Lung (tissue), 12 donors: ENCODE measurements around the gene CDK7. TPM values are rescaled to one million over a fixed set of nuclear protein-coding genes. Genes with fewer than 3 reads are reported as not detected.

Experiments used
- ATAC-seq: fragments of 200-7000 bp; cut with Tn5 transposase; one replicate; pipeline ENCODE4 v1.9.1; 2020; ENCODE audit warnings: moderate number of reproducible peaks; ENCODE audit not compliant: insufficient read depth, low FRiP score
- DNase-seq, 3 donors: peaks; one replicate each; pipeline ENCODE4 v3.0.0-alpha.2; 2013 to 2017
- H3K27ac ChIP-seq, 2 donors: one replicate each; pipeline ENCODE4 v1.5.1; 2013; ENCODE audit warnings: mild to moderate bottlenecking in 2 of 2, moderate library complexity in 2 of 2, control low read depth in 1 of 2, inconsistent platforms in 1 of 2, low read depth in 1 of 2, low read length in 1 of 2
- H3K27me3 ChIP-seq, 3 donors: one replicate each; pipeline ENCODE4 v1.5.1; 2013; ENCODE audit warnings: low read length in 2 of 3; ENCODE audit not compliant: control insufficient read depth in 3 of 3, insufficient read depth in 3 of 3
- H3K36me3 ChIP-seq, 4 donors: one replicate each; pipeline ENCODE4 v1.5.1; 2013; ENCODE audit warnings: low read length in 4 of 4, mild to moderate bottlenecking in 1 of 4, moderate library complexity in 1 of 4; ENCODE audit not compliant: control insufficient read depth in 4 of 4, insufficient read depth in 4 of 4
- H3K4me1 ChIP-seq, 5 donors: one replicate each; pipeline ENCODE4 v1.5.1; 2013; ENCODE audit warnings: low read length in 5 of 5, mild to moderate bottlenecking in 2 of 5, moderate library complexity in 1 of 5; ENCODE audit not compliant: control insufficient read depth in 5 of 5, insufficient read depth in 5 of 5
- H3K4me3 ChIP-seq: one replicate; pipeline ENCODE4 v1.5.1; 2013; ENCODE audit warnings: mild to moderate bottlenecking, control low read depth, moderate library complexity
- H3K9ac ChIP-seq, 2 donors: one replicate each; pipeline ENCODE4 v1.5.1; 2013; ENCODE audit warnings: low read length in 2 of 2, control low read depth in 1 of 2; ENCODE audit not compliant: insufficient read depth in 1 of 2
- H3K9me3 ChIP-seq, 4 donors: one replicate each; pipeline ENCODE4 v1.5.1; 2013; ENCODE audit warnings: low read length in 3 of 4, mild to moderate bottlenecking in 1 of 4, moderate library complexity in 1 of 4; ENCODE audit not compliant: control insufficient read depth in 4 of 4, insufficient read depth in 3 of 4
- CTCF ChIP-seq: IDR thresholded peaks from 2 replicates; pipeline ENCODE4 v1.5.1; 2012; ENCODE audit warnings: mild to moderate bottlenecking; ENCODE audit errors: control extremely low read depth, extremely low read depth
- WGBS, 2 donors: extraction: QIAGEN DNeasy Blood & Tissue Kit; methylation state at CpG; one replicate each; pipeline ENCODE4 v1.1.7; 2013; 5-methylcytosine and 5-hydroxymethylcytosine counted together
- polyA plus RNA-seq, 2 donors: library from polyadenylated mRNA; stranded (reverse); fragments of 200-250 nt; gene quantifications; one replicate each; pipeline ENCODE4 v1.2.1, GENCODE V29; 2013
- total RNA-seq, 2 donors: library from RNA; depleted of rRNA in 1 of 2; stranded (reverse); fragments of >200 nt in 1 of 2; gene quantifications; one replicate each; pipeline ENCODE4 v1.2.1, GENCODE V29; 2014 to 2021
- donor health status: control.
- donor health status: control.
- donor health status: Bipolar disorder and iron deficiency.
- donor health status: healthy.
- donor health status: DM: yes; HTN: yes; CAD: no.

CDK7 gene
- total and polyA plus RNA-seq, 4 donors = 21.9 to 53.2 (median 30.0) TPM

- Histone ChIP-seq H3K27ac (no peak overlapping the region), H3K9ac (no peak overlapping the region), H3K27me3 (no peaks in the 10 kb centered on the region), H3K9me3 (no peaks in the 10 kb centered on the region), H3K36me3 (peaks cover 0 to 8% (median 0%) of the 10 kb centered on the region in 4 donors), H3K4me1 (peaks cover 0 to 16% (median 3%) of the 10 kb centered on the region in 5 donors), H3K4me3 (no peak overlapping the region)
- DNase-seq (peak in 1 of 3 donors; percentile 13), ATAC-seq (no peak)
- 78 to 81% methylated on average over 6 of the region's 6 CpGs for WGBS, 2 donors
- no peak for TF ChIP-seq CTCF
These were observed 64.9 kb downstream of the CDK7 start for GRCh38 chr5:69299625-69300024.

- no peaks in the 10 kb centered on the region for H3K27me3 ChIP-seq
These were observed 66.0 kb downstream of the CDK7 start for GRCh38 chr5:69300537-69301203.

DNA sequence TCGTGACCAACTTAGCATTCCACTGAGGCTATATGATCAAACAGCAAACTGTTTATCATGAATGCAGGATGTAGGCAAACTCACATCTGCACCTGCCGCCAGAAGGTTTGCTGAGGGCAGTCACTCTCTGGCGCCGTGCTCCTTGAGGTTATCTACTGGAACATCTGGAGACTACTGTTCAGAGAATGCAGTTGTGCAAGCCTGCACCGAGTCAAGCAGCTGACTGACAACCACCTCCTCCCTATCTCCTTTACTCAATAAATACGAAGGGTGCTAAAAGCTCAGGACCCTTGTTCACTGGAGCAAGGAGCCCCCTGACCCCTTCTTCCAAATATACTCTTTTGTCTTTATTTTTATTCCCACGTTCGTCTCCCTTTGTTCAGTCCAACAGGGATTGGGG is 70.8 kb downstream of the CDK7 start:
- Histone ChIP-seq H3K27me3 (no peaks in the 10 kb centered on the region), H3K36me3 (peaks cover 0 to 3% (median 1%) of the 10 kb centered on the region in 4 donors)

More at GRCh38 chr5:69300537-69301203, 66.0 kb downstream of the CDK7 start:
- no peak overlapping the region for H3K27ac ChIP-seq
- H3K4me1 ChIP-seq = peaks cover 0 to 16% (median 3%) of the 10 kb centered on the region in 5 donors
- WGBS, 2 donors = 74 to 83% methylated on average over 5 of the region's 5 CpGs
- ATAC-seq (no peak), DNase-seq (peak; percentile 80 to 92 (median 82))
- no peak for TF ChIP-seq CTCF
- peaks cover 0 to 6% (median 0%) of the 10 kb centered on the region in 4 donors for H3K36me3 ChIP-seq
- H3K9ac ChIP-seq = no peak overlapping the region
- H3K4me3 ChIP-seq = no peak overlapping the region
- H3K9me3 ChIP-seq = peaks cover 0 to 1% (median 0%) of the 10 kb centered on the region in 4 donors

More for the DNA sequence above, 70.8 kb downstream of the CDK7 start:
- WGBS, 2 donors = 89 to 93% methylated on average over 8 of the region's 8 CpGs
- peaks cover 0 to 1% (median 0%) of the 10 kb centered on the region in 4 donors for H3K9me3 ChIP-seq
- peaks cover 0 to 7% (median 1%) of the 10 kb centered on the region in 5 donors for H3K4me1 ChIP-seq
- ATAC-seq (no peak), DNase-seq (no peak)
- no peak overlapping the region for H3K9ac ChIP-seq
- no peak for TF ChIP-seq CTCF
- H3K27ac ChIP-seq = no peak overlapping the region
- H3K4me3 ChIP-seq = no peak overlapping the region
